Retinal pigment epithelial cell (primary cell): ENCODE results near the gene CASQ2.

ENCODE experiments used
- DNase-seq: peaks from one replicate; pipeline ENCODE4 v3.0.0-alpha.2; 2010; ENCODE audit warnings: low read depth
- H3K4me3 ChIP-seq: 2 replicates; pipeline ENCODE4 v1.5.1; 2011; ENCODE audit warnings: mild to moderate bottlenecking, low read length, control low read depth, moderate library complexity
- CTCF ChIP-seq: conservative IDR thresholded peaks from 2 replicates; pipeline ENCODE4 v1.5.1; 2011; ENCODE audit warnings: low read depth, low read length, control low read depth, inconsistent platforms

CASQ2 gene

GRCh38 chr1:115753830-115754229 is 14.7 kb downstream of the CASQ2 start:
- H3K4me3 ChIP-seq, result no peak overlapping the region
- DNase-seq, result no peak
- TF ChIP-seq CTCF, result no peak

- no peak for TF ChIP-seq CTCF
- DNase-seq, result no peak
- H3K4me3 ChIP-seq, result no peak overlapping the region
Measured at GRCh38 chr1:115753361-115753760, 15.2 kb downstream of the CASQ2 start.

- TF ChIP-seq CTCF, result no peak
- peak; percentile 75 for DNase-seq
- H3K4me3 ChIP-seq, result no peak overlapping the region
Measured at GRCh38 chr1:115748401-115749150, 19.9 kb downstream of the CASQ2 start.

GRCh38 chr1:115746021-115746690 is 22.4 kb downstream of the CASQ2 start:
- DNase-seq, result no peak
- no peak for TF ChIP-seq CTCF
- H3K4me3 ChIP-seq, result no peak overlapping the region

- no peak overlapping the region for H3K4me3 ChIP-seq
- TF ChIP-seq CTCF, result no peak
- DNase-seq, result no peak
Measured at GRCh38 chr1:115744646-115745275, 23.8 kb downstream of the CASQ2 start.

- DNase-seq, result no peak
- no peak overlapping the region for H3K4me3 ChIP-seq
- TF ChIP-seq CTCF, result no peak
Measured at GRCh38 chr1:115740811-115741210, 27.7 kb downstream of the CASQ2 start.
